HTERT RPE-1 (cell line): Measurements from ENCODE around the gene DARS2.

Source experiments
- in situ Hi-C: fragments of 300-500 bp; cut with MboI; formaldehyde crosslinking; loops from 4 replicates; pipeline ENCODE4 v1.14.3; 2020; ENCODE audit warnings: low sequenced_read_pairs

DARS2 gene

GRCh38 chr1:173886746-173887611, 62.5 kb downstream of the DARS2 start:
- in situ Hi-C loops: no loop called here

DNA sequence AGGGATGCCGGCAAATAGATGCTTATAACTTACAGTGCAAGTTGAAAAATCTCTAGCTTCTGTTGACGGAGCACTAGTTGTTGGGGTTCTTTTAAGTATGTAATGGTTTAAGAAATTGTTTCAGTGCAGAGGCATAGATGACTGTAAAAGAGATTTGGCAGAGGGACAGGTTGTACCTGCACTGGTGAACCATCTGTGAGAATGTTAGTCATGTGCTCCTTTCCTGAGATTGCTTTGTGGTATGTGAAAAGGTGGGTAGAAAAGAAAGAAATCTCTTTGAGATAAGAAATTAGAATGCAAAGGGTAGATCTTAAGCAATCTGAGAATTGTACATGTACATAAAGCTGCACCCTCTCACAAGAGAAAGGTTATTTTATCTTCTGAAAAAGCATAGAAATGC, 63.2 kb downstream of the DARS2 start:
- in situ Hi-C loops: no loop called here

DNA sequence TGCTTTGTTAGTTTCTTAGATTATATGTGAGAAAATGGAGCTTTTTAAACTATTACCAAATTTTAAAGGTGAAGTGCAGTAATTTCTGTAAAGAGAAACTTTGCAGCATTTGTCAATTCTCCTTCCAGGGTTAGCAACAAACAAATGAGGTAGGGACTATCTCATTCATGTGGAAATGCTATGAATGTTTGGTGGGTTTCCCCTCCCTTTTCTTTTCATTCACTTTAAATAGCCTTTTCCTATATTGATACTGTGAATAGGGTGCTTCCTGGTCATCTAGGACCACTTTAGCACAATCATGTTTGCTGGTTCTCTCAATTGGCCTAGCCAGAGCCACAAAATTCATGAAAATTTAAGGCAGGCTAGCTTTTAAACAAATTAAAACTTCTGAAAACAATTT, 64.3 kb downstream of the DARS2 start:
- in situ Hi-C loops: no loop called here

GRCh38 chr1:173889885-173890284, 65.4 kb downstream of the DARS2 start:
- in situ Hi-C loops: no loop called here

DNA sequence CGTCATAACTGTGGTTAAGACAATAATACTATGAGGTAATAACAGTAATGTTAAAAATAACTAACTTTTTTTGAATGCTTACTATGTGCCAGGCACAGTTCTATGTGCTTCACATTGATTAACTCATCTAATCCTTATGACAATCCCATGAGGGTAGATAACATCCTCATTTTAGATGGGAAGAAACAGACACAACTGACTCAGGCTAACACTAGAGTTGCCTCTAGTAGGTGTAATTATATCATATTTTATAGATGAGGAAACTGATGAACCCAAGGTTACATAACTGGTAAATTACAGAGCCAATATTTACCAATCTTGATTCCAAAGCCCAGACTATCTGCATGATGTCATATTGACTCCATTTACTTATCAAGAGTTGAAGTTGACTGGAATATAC, 69.1 kb downstream of the DARS2 start:
- in situ Hi-C loops: no loop called here

GRCh38 chr1:173894189-173894588, 69.7 kb downstream of the DARS2 start:
- in situ Hi-C loops: no loop called here

GRCh38 chr1:173900427-173900826, 76.0 kb downstream of the DARS2 start:
- in situ Hi-C loops: no loop called here

GRCh38 chr1:173900992-173901391, 76.5 kb downstream of the DARS2 start:
- in situ Hi-C loops: no loop called here

GRCh38 chr1:173903827-173904531, 79.5 kb downstream of the DARS2 start:
- in situ Hi-C loops: no loop called here
